Lower leg skin (tissue), 3 donors: ENCODE results near the gene HGFAC.

ENCODE experiments used
- POLR2A ChIP-seq, 2 donors: fragments of 450-650 bp; IDR thresholded peaks; one replicate each; pipeline ENCODE4 v1.6.1; 2016 to 2017; ENCODE audit warnings: antibody characterized with exemption in 2 of 2, mild to moderate bottlenecking in 1 of 2, moderate library complexity in 1 of 2
- TF ChIP-seq, protein P1 (sequence below), 3 donors: fragments of 450-650 bp; IDR thresholded peaks; one replicate each; pipeline ENCODE4 v1.5.1; 2016; ENCODE audit warnings: antibody characterized with exemption in 3 of 3, mild to moderate bottlenecking in 3 of 3, moderate library complexity in 2 of 3

DNA sequence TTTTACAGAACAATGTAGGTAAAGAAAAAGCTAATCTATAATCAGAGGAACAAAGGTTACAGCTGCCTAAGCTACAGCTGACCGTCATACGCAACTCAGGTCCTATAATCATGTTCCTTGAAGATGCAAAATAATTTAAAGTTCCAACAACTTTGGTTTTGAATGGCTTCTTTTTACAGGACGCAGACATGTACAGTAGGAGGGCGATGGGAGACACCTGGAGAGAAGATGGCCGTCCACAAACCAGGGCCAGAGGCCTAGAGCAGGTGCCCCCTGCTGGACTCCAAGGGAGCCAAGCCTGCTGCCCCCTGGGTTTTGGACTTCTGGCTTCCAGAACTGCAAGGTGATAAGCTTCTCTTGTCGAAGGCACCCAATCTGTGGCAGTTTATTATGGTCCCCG, 10.6 kb downstream of the HGFAC start:
- TF ChIP-seq POLR2A (IDR thresholded peaks at IDR 0.05) = no peak
- TF ChIP-seq, protein P1, sequence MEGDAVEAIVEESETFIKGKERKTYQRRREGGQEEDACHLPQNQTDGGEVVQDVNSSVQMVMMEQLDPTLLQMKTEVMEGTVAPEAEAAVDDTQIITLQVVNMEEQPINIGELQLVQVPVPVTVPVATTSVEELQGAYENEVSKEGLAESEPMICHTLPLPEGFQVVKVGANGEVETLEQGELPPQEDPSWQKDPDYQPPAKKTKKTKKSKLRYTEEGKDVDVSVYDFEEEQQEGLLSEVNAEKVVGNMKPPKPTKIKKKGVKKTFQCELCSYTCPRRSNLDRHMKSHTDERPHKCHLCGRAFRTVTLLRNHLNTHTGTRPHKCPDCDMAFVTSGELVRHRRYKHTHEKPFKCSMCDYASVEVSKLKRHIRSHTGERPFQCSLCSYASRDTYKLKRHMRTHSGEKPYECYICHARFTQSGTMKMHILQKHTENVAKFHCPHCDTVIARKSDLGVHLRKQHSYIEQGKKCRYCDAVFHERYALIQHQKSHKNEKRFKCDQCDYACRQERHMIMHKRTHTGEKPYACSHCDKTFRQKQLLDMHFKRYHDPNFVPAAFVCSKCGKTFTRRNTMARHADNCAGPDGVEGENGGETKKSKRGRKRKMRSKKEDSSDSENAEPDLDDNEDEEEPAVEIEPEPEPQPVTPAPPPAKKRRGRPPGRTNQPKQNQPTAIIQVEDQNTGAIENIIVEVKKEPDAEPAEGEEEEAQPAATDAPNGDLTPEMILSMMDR (IDR thresholded peaks at IDR 0.05) = no peak
